HepG2 (cell line): Measurements from ENCODE around the gene GUCY1B1. TPM values are rescaled to one million over a fixed set of nuclear protein-coding genes. Genes with fewer than 3 reads are reported as not detected.

ENCODE experiments used
- ATAC-seq: fragments of 200-7000 bp; cut with Tn5 transposase; 3 replicates; pipeline ENCODE4 v1.9.1; 2020; ENCODE audit warnings: mild to moderate bottlenecking, moderate library complexity
- BruUV-seq: library from RNA; stranded (reverse); fragments of 400-500 nt; replicated peaks from 2 replicates; lab custom pipeline; 2021; lab: Mats Ljungman, UMichigan
- CTCF ChIA-PET: fragments of 300-600 bp; formaldehyde crosslinking; extraction: SDS; loops from one replicate; lab custom pipeline; 2021; ENCODE audit warnings: low total read pairs, inconsistent platforms, low intra/inter-chr PET ratio; lab: Yijun Ruan, JAX
- POLR2A ChIA-PET: fragments of 350-600 bp; sonication (Branson Sonifier 250); formaldehyde crosslinking; loops from one replicate; lab custom pipeline; 2020; ENCODE audit warnings: antibody characterized with exemption, inconsistent platforms; lab: Yijun Ruan, JAX
- DNase-seq: peaks from one replicate; pipeline ENCODE4 v3.0.0-alpha.2; 2015; ENCODE audit warnings: low spot score
- FAIRE-seq: peaks from 3 replicates; lab custom pipeline; 2011; peaks lifted over from hg19 to GRCh38; lab: Jason Lieb, UNC
- H2AFZ ChIP-seq: one replicate; pipeline ENCODE4 v1.6.1; 2011; ENCODE audit warnings: low read length, inconsistent platforms
- H3K27ac ChIP-seq: fragments of 300-600 bp; 3 replicates; pipeline ENCODE4 v1.8.0; 2011; ENCODE audit warnings: mixed run types, mild to moderate bottlenecking, mixed read lengths, low read length, inconsistent platforms; ENCODE audit not compliant: insufficient read depth; ENCODE audit errors: extremely low read length
- H3K27me3 ChIP-seq, 2 experiments: fragments of 200-600 bp in 1 of 2; 2 replicates in 1 of 2; 3 replicates in 1 of 2; pipeline versions ENCODE4 v1.6.0 to v1.8.0; 2011; ENCODE audit warnings: low read length in 2 of 2, mild to moderate bottlenecking in 2 of 2, moderate library complexity in 2 of 2, inconsistent platforms in 1 of 2; ENCODE audit not compliant: insufficient read depth in 2 of 2, control insufficient read depth in 1 of 2
- H3K36me3 ChIP-seq, 2 experiments: fragments of 200-600 bp in 1 of 2; replicated peaks in 1 of 2; 2 replicates in 1 of 2; 3 replicates in 1 of 2; pipeline versions ENCODE4 v1.5.1 to v1.8.0; 2011; ENCODE audit warnings: low read length in 2 of 2, inconsistent platforms in 1 of 2; ENCODE audit not compliant: insufficient read depth in 2 of 2, control insufficient read depth in 1 of 2
- H3K4me1 ChIP-seq: 2 replicates; pipeline ENCODE4 v1.5.1; 2012; ENCODE audit warnings: low read length, inconsistent platforms; ENCODE audit not compliant: insufficient read depth
- H3K4me2 ChIP-seq: 2 replicates; pipeline ENCODE4 v1.6.0; 2011; ENCODE audit warnings: low read depth, low read length, inconsistent platforms
- H3K4me3 ChIP-seq, 3 experiments: fragments of 200-600 bp in 1 of 3; sonication (generic), shearing (Covaris generic) in 1 of 3; replicated peaks in 1 of 3; 2 replicates each; pipeline ENCODE4 v1.5.1; 2011 to 2016; ENCODE audit warnings: low read length in 3 of 3, inconsistent platforms in 2 of 3, low read depth in 2 of 3, mild to moderate bottlenecking in 2 of 3, control low read depth in 1 of 3, mixed read lengths in 1 of 3; ENCODE audit not compliant: insufficient read depth in 1 of 3
- H3K79me2 ChIP-seq: one replicate; pipeline ENCODE4 v1.6.1; 2011; ENCODE audit warnings: low read length, inconsistent platforms; ENCODE audit not compliant: insufficient read depth
- H3K9ac ChIP-seq: 2 replicates; pipeline ENCODE4 v1.6.0; 2011; ENCODE audit warnings: mild to moderate bottlenecking, low read depth, low read length, inconsistent platforms; ENCODE audit not compliant: insufficient read depth
- H3K9me3 ChIP-seq: 2 replicates; pipeline ENCODE4 v1.5.1; 2012; ENCODE audit warnings: mild to moderate bottlenecking, low read length
- H4K20me1 ChIP-seq: 2 replicates; pipeline ENCODE4 v1.6.0; 2011; ENCODE audit warnings: inconsistent platforms, mild to moderate bottlenecking, low read length, moderate library complexity; ENCODE audit not compliant: insufficient read depth
- DMTF1 ChIP-seq: sonication (generic); formaldehyde crosslinking; IDR thresholded peaks from 2 replicates; pipeline ENCODE4 v1.4.0; 2020; ENCODE audit warnings: mild to moderate bottlenecking, missing genetic modification reagents
- FOXK1 ChIP-seq: sonication (generic); formaldehyde crosslinking; IDR thresholded peaks from 2 replicates; pipeline ENCODE4 v1.4.0; 2020; ENCODE audit warnings: low read depth, missing genetic modification reagents, borderline replicate concordance
- GABPA ChIP-seq, 2 experiments: IDR thresholded peaks; 2 replicates each; pipeline ENCODE4 v1.6.1; 2011 to 2016; ENCODE audit warnings: low read depth in 2 of 2, low read length in 1 of 2, missing biosample characterization in 1 of 2, missing genetic modification characterization in 1 of 2
- GPBP1L1 ChIP-seq: sonication (generic); formaldehyde crosslinking; IDR thresholded peaks from 2 replicates; pipeline ENCODE4 v1.5.0; 2020; ENCODE audit warnings: mild to moderate bottlenecking, missing genetic modification reagents
- HNRNPL ChIP-seq: fragments of 200-400 bp; formaldehyde crosslinking; IDR thresholded peaks from 2 replicates; pipeline ENCODE4 v1.6.1; 2017; ENCODE audit warnings: mild to moderate bottlenecking, low read depth, low read length
- JDP2 ChIP-seq: sonication (generic); formaldehyde crosslinking; IDR thresholded peaks from 2 replicates; pipeline ENCODE4 v1.8.1; 2022; ENCODE audit warnings: missing genetic modification reagents, borderline replicate concordance
- KDM1A ChIP-seq: IDR thresholded peaks from 2 replicates; pipeline ENCODE4 v1.6.1; 2016; ENCODE audit warnings: missing compliant biosample characterization
- NFE2L2 ChIP-seq: fragments of 150-350 bp; IDR thresholded peaks from 2 replicates; pipeline ENCODE4 v1.6.1; 2014; ENCODE audit warnings: low read length
- PHF21A ChIP-seq: sonication (generic); formaldehyde crosslinking; IDR thresholded peaks from 2 replicates; pipeline ENCODE4 v1.5.0; 2020; ENCODE audit warnings: mild to moderate bottlenecking, missing genetic modification reagents
- POGK ChIP-seq: sonication (generic); formaldehyde crosslinking; conservative IDR thresholded peaks from 2 replicates; pipeline ENCODE4 v1.8.0; 2022; ENCODE audit warnings: mild to moderate bottlenecking, moderate library complexity, missing genetic modification reagents
- PPARG ChIP-seq: conservative IDR thresholded peaks from 2 replicates; pipeline ENCODE4 v1.6.1; 2016; ENCODE audit warnings: missing biosample characterization, missing genetic modification reagents
- TCF12 ChIP-seq, 2 experiments: fragments of 450-650 bp in 1 of 2; sonication (generic) in 1 of 2; formaldehyde crosslinking in 1 of 2; IDR thresholded peaks; 2 replicates each; pipeline versions ENCODE4 v1.6.1 to v1.8.0; 2017 to 2022; ENCODE audit warnings: antibody characterized with exemption in 1 of 2, mild to moderate bottlenecking in 1 of 2, missing genetic modification reagents in 1 of 2, moderate library complexity in 1 of 2
- ZFP37 ChIP-seq: sonication (generic); formaldehyde crosslinking; IDR thresholded peaks from 2 replicates; pipeline ENCODE4 v1.4.0; 2020; ENCODE audit warnings: missing genetic modification reagents, borderline replicate concordance
- ZNF292 ChIP-seq: sonication (generic); formaldehyde crosslinking; IDR thresholded peaks from 2 replicates; pipeline ENCODE4 v1.8.1; 2022; ENCODE audit warnings: mild to moderate bottlenecking, low read depth, missing genetic modification reagents, borderline replicate concordance
- ZNF343 ChIP-seq: sonication (generic); formaldehyde crosslinking; IDR thresholded peaks from 2 replicates; pipeline ENCODE4 v1.4.0; 2020; ENCODE audit warnings: mild to moderate bottlenecking, missing genetic modification reagents
- ZNF484 ChIP-seq: sonication (generic); formaldehyde crosslinking; IDR thresholded peaks from 2 replicates; pipeline ENCODE4 v1.5.1; 2020; ENCODE audit warnings: mild to moderate bottlenecking, low read depth, missing genetic modification reagents, borderline replicate concordance
- ZNF547 ChIP-seq: sonication (generic); formaldehyde crosslinking; IDR thresholded peaks from 2 replicates; pipeline ENCODE4 v1.5.1; 2020; ENCODE audit warnings: mild to moderate bottlenecking, missing genetic modification reagents
- ZNF678 ChIP-seq: sonication (generic); formaldehyde crosslinking; IDR thresholded peaks from 2 replicates; pipeline ENCODE4 v1.4.0; 2020; ENCODE audit warnings: mild to moderate bottlenecking, missing genetic modification reagents
- ZNF709 ChIP-seq: sonication (generic); formaldehyde crosslinking; IDR thresholded peaks from 2 replicates; pipeline ENCODE4 v1.5.0; 2020; ENCODE audit warnings: mild to moderate bottlenecking, missing genetic modification reagents
- WGBS: methylation state at CpG from one replicate; pipeline ENCODE4 v1.1.6; 2017; ENCODE audit warnings: low lambda C conversion rate; 5-methylcytosine and 5-hydroxymethylcytosine counted together
- in situ Hi-C: cut with HindIII; loops from 2 replicates; pipeline ENCODE4 v1.10.0; 2017; ENCODE audit warnings: low pct_unique_long_range_greater_than_20kb; ENCODE audit not compliant: extremely low pct_ligation_motif_present
- intact Hi-C: fragments of 100-400 bp; cut with micrococcal nuclease; formaldehyde crosslinking; loops from one replicate; pipeline ENCODE4 v1.10.0; 2022; ENCODE audit not compliant: unreplicated experiment
- polyA plus RNA-seq, 8 experiments: library from polyadenylated mRNA; depleted of rRNA in 3 of 8; stranded (reverse) in 7 of 8; unstranded in 1 of 8; fragments of >200 nt; fragmentation: Illumina TruSeq in 4 of 8; extraction: Trizol in 4 of 8; gene quantifications; 2 replicates each; pipeline versions ENCODE4 v1.2.1 to v1.2.3, GENCODE V29; 2011 to 2016; ENCODE audit warnings: low read depth in 4 of 8, missing spikeins in 1 of 8, mixed read lengths in 1 of 8; ENCODE audit not compliant: insufficient read depth in 1 of 8
- total RNA-seq, 5 experiments: library from RNA; depleted of rRNA; stranded (reverse); fragments of >200 nt; fragmentation: Illumina TruSeq; extraction: Trizol; gene quantifications; 2 replicates each; pipeline ENCODE4 v1.2.3, GENCODE V29; 2016; ENCODE audit warnings: low read depth in 1 of 5

GUCY1B1 gene
- total and polyA plus RNA-seq, 2 of the 13 experiments (the other 11 are each of a cell fraction or from before 2014, with no cell fraction given) = not detected

GRCh38 chr4:155765149-155765548 lies 6.3 kb downstream of the GUCY1B1 start:
- CTCF ChIA-PET = no interaction called here
- H3K27me3 ChIP-seq = no peaks in the 10 kb centered on the region
- FAIRE-seq (no peak), DNase-seq (no peak), ATAC-seq (no peak)
- intact Hi-C loops = no loop called here
- H4K20me1 ChIP-seq = no peaks in the 10 kb centered on the region
- WGBS = 3% methylated on average over 3 of the region's 3 CpGs
- POLR2A ChIA-PET = no interaction called here
- H3K79me2 ChIP-seq = no peaks in the 10 kb centered on the region
- no TSS peak for BruUV-seq
- H2AFZ ChIP-seq = no peak overlapping the region
- no peak overlapping the region for H3K27ac ChIP-seq
- H3K4me3 ChIP-seq = no peak overlapping the region
- no peak overlapping the region for H3K4me2 ChIP-seq
- H3K9me3 ChIP-seq = no peaks in the 10 kb centered on the region
- no peaks in the 10 kb centered on the region for H3K36me3 ChIP-seq
- no peaks in the 10 kb centered on the region for H3K4me1 ChIP-seq
- H3K9ac ChIP-seq = no peak overlapping the region
- in situ Hi-C loops = no loop called here
- TF ChIP-seq ZNF709 (no peak), PPARG (CRISPR knock-in tag) (no peak), TCF12 (IDR thresholded peaks at IDR 0.05) (no peak), TCF12 (CRISPR knock-in tag; IDR thresholded peaks at IDR 0.05) (no peak), ZNF292 (CRISPR knock-in tag) (no peak), HNRNPL (no peak), GABPA (IDR thresholded peaks at IDR 0.05; ENCODE audit: low read depth, low read length) (no peak), GABPA (CRISPR knock-in tag; IDR thresholded peaks at IDR 0.05; ENCODE audit: low read depth) (no peak), FOXK1 (CRISPR knock-in tag) (no peak), ZFP37 (CRISPR knock-in tag) (no peak), ZNF678 (CRISPR knock-in tag) (no peak), NFE2L2 (no peak), ZNF343 (no peak), JDP2 (no peak), ZNF547 (no peak), POGK (no peak), DMTF1 (no peak), ZNF484 (CRISPR knock-in tag) (no peak), PHF21A (CRISPR knock-in tag) (no peak), GPBP1L1 (CRISPR knock-in tag) (no peak), KDM1A (no peak)
